Brain pericyte (primary cell): Measurements from ENCODE around the gene SULT1C4.

ENCODE experiments used
- DNase-seq: peaks from one replicate; pipeline ENCODE4 v3.0.0-alpha.2; 2012; ENCODE audit warnings: low read depth, low spot score

The SULT1C4 gene

DNA sequence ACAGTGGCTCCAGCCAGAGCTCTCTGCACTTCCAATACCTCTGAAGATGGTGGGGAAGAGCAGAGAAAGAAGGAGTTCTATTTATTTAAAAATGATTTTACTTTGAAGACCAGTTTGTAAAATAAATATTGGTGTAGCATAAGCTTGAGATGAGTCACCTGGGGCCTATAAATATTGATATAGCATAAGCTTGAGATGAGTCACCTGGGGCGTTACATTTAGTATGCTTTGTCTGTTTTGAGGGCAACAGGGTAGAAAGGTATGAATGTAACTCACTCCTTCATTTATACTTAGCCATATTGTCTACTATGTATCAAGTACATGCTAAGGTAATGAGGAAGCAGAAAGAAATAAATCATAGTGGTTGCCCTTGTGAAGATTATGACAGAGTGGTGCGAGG lies 7.7 kb upstream of the SULT1C4 start:
- DNase-seq = no peak

DNA sequence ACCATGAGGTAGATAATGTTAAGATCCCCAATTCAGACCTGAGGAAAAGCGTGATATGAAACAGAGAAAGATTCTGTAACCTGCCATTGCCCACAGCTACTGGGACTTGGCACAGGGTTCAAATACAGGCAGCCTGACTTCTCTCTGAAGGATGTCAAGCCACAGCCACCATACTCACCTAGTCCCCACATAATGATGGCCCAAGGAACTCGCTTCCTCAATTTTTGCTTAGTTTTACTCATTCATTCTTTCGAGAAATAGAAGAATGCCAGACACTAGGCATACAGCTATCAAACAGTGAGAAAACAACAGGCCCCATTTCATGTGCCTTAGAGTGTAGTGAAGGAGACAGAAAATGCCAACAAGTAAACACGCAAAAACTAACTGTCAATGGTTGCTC lies 980 bp upstream of the SULT1C4 start:
- no peak for DNase-seq

DNA sequence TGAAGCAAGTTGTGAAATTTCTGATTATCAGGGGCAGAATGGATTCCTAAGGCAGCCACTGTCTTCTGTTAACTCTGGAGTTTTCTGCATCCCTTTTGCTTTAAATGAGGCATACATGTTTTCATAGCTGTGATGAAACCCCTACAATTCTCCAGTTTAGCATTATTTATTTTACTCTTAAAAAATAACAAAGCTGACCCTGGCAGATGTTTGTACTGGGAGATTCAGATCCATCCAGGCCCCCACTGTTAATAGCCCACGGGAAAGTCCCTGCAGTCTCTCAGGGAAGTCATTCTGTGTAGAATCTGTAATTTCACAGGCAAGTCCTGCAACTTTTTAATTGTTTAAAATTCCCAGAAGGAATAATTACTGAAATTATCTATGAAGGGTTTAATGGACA lies 353 bp upstream of the SULT1C4 start:
- peak; percentile 82 for DNase-seq

DNA sequence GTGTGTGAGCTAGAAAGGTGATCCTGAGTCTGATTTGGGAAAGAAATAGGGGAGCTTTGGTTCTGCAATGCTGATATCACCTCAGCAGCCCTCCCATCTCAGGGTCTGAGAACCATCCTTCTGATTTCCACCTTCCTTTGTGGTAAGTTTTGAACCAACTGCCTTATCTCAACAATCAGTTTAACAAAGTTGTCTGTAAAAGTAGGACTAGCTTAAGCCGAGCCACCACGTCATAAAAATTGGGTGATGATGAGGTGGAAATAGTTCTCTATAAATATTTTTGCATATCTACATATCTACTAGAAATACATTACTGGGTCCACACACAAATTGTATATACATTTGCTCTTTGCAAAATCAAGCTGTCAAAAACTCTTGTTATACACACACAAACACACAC lies 1.1 kb downstream of the SULT1C4 start:
- no peak for DNase-seq

DNA sequence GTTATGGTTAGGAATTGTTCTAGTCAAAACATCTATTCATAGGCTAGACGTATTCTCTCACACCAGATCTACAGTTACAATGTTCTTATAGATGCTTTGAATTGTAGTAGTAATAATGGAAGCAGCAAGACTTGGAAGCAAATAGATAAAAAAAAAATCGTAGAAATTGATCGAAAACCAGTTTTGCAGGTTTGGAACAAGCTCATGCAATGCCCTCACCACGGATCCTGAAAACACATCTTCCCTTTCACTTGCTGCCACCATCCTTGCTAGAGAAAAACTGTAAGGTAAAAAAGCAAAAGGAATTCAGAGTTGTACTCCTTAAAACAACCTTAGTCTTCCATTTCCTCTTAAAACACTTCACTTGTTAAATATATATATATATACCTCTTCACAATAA lies 4.4 kb downstream of the SULT1C4 start:
- no peak for DNase-seq

DNA sequence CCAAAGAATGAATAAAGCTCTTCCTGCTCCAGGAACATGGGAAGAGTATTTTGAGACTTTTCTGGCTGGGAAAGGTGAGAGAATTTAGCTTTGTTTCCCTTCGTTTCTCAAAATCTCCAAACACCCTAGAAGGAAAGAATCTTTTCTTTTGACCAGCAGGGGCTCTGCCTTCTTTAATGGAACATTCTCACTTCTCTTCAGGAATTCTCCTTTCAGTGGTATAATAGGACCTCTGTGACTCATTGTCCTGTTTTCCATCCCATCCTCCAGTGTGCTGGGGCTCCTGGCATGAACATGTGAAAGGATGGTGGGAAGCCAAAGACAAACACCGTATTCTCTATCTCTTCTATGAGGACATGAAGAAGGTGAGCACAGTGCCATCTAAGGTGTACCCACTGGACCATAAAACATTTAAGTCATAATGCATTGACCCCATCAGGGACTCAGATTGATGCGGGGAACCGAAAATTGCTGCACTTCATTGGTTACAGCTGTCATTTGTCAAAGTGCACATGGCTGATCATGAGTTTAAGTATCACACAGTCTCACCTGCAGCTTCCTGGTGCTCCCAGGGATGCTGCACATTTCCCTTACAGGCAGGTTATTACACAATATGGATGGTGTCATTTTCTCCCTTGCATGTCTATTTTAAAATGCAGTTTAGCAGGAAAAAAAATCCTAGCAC lies 5.5 kb downstream of the SULT1C4 start:
- DNase-seq = no peak

DNA sequence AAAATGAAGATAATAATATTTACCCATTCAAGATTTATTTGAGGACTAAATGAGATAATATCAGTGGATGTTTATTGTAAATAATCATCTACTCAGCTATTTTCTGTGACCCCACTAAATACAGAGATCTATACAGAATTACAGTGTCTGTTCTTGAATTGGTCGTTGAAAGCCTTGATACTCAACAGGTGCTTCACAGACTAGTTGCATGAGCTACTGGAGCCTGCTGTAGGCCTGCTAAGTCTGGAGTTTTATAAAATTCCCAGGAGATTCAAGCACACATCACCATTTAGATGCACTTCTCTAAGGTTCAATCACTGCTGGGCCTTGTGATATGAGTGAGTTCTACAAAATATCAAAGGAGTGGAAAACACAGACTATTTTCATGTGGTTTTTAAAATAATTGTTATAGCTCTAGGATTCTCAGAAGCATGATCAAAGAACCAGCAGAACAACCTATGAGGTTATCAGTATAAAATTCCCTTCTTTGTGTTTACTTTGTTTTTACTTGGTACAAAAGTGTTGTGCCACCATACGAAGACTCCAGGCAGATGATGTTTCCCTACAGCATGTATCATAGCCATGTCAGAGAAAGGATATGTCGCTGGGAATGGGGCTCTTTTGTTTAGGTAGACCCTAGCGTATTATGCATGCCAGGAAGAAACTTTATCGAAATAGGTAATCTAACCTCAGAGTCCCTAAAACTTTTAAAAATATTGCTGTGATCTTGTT lies 7.1 kb downstream of the SULT1C4 start:
- DNase-seq = no peak

DNA sequence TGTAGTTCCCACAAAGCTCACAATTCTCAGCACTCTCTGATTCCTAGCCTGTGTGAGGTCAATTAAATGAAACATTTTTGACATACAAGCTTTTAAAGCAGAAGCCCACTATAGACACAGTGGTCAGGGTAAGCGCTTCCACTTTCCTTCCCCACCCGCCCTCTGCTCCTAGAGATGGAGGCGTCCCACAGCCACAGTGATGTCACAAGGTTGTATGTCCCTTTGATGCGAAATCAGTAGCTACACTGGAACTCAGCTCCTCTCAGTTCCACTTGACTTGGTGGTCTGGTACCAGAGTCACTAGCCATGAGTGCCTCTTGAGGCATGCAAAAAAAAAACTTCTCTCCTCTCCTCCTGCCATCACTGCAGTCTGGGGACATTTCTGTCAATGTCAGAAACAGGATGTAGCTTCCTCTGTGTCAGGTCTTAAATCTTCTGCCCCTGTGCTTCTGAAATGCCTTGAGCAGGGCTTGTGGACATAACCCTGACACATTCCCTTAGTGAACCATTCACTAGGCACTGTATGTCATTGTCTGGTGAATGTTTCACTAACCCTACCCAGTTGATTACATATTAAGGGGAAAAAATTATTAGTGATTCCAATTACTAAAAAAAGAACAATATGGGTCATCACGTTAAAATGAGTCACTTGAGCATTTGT lies 7.8 kb downstream of the SULT1C4 start:
- no peak for DNase-seq

DNA sequence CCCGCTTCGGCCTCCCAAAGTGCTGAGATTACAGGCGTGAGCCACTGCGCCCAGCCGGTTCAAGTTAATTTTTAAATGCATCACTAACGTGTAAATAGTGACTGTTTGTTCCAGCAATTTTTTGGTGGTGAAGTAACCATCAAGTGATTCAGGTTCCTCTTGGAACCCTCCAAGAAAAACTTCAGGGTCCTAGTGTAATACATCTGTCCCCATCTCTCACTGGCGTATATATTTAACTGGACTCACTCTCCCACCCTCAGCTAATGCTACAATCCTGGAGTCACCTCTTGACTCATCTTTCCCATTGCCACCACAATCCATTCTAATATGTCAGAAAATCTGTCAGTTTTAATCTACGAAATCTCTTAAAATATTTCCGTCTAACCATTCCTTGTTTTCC lies 10.3 kb downstream of the SULT1C4 start:
- DNase-seq = no peak

DNA sequence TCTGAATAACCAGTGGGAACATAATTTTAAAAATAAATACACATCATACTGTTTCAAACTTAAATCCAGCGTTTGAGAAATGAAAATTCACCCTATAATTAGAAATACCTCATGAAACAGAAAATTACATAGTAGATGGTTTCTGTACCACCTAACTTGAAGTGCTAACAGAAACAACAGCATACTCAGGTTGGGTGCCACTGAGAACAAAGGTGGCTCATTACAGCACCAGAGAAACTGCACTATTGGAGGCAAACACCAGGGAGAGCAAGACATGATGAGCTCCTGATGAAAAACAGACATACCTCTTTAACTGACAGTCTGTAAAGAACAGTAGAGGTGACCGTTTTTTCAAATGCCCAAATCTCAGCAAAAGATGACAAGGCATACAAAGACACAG lies 12.6 kb downstream of the SULT1C4 start:
- DNase-seq = no peak

DNA sequence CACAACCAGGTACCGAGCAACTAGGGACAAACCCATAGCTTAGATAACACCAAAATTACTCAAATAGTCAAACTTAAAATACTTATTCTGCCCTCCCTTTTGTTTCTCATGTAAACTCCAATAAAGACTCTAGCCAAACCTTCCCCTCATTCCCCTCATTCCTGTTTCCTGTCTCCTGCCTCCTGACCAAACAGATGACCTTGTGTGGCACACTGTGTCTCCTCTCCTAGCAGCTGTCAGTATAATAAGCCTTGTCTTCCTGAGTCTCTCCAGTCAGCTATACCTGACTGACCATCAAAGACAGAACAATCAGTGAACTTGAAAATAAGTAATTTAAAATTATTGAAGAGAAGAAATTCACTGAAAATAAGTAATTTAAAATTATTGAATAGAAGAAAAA lies 14.3 kb downstream of the SULT1C4 start:
- no peak for DNase-seq

DNA sequence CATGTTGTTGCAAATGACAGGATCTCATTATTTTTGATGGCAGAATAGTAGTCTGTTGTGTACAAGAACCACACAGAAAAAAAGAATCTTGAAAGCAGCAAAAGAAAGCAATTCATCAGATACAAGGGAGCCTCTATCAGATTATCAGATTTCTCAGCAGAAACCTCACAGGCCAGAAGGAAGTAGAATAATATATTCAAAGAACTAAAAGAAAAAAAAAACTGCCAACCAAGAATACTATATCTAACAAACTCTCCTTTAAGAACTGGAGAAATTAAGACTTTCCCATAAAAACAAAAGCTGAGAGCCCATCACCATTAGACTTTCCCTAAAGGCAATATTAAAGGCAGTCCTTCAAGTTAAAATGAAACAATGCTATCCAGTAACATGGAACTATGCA lies 15.4 kb downstream of the SULT1C4 start:
- no peak for DNase-seq

DNA sequence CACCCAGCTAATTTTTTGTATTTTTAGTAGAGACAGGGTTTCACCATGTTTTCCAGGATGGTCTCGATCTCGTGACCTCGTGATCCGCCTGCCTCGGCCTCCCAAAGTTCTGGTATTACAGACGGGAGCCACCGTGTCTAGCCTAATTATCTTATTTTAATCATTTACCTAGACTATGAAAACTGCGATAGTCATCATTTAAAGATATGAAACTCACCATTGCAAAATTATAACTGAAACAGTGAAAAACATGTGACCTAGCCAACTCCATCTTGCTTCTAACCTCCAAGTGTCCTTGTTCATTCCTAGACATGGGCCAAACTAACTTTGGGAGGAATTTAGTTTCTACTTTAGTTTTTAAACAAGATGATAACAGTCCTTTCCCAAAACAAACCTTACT lies 17.4 kb downstream of the SULT1C4 start:
- no peak for DNase-seq

DNA sequence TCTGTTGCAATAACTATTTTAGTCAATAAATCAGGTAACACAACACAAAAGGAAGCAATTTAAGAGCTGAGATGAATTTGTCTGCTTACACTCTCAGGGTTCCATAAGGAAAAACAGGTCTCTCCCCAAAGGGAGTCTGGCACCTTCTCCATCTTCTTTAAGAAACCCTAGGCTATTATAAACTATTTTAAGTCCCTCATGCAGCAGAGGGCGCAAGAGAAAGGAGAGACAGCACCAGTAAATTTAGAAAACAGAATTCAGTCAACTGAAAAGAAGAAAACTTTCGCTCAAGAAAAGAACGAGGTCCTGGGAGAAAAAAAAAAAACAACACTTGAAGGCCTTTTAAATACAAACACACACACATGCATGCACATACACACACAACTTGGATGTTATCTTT lies 19.1 kb downstream of the SULT1C4 start:
- no peak for DNase-seq

DNA sequence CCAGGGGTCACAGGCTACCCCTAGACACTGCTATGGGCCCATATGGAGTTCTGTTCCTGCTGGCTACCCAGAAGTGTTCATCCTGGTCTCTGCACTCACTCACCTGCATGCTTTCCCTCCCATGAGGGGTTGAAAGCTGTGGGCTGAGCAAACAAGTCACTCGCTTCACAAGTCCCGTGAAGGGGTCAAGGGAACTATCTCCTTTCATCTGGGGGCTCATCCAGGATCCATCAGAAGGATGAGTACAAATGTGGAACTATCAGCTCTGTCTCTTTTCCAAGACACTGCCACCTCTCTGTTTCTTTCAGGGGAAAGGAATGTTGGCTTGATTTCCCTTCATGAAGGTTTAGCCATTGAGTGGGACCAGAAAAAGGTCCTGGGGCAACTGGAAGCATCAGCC lies 21.7 kb downstream of the SULT1C4 start:
- no peak for DNase-seq

DNA sequence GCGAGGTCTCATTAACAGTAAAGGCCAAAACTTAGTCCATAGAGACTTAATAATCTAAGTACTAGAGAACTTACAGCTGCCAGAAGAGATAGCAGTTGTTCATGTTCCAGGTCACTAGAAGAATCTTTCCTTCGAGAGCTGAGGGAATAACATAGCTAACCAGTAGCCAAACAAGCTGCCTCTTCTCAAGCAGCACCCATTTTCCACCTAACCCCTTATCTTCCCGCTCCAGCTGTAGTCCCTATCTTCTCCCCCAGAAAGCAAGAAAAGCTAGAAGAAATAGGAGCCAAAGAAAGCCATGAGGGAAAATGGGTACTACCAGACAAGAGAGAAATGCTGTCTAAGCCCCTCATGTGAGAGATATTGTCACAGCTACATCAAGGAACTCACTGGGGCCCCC lies 24.0 kb downstream of the SULT1C4 start:
- DNase-seq = no peak

DNA sequence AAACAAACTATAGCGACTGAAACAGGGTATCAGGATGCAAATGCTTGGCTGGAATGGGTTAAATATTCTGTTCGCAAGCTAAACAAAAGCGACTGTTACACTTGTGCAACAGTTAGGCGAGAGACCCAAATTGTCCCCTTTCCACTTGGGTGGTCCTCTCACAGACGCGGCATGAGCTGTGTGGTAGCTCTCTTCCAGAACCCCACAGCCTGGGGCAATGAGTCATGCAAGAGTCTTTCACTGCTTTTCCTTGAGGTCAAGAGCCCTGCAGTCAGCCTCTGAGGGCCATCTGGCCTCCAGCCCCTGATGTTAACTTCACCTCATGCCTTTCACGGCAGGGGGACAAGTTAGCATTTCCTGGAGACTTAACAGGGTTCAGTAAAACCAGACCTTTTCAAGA lies 25.7 kb downstream of the SULT1C4 start:
- peak; percentile 89 for DNase-seq

DNA sequence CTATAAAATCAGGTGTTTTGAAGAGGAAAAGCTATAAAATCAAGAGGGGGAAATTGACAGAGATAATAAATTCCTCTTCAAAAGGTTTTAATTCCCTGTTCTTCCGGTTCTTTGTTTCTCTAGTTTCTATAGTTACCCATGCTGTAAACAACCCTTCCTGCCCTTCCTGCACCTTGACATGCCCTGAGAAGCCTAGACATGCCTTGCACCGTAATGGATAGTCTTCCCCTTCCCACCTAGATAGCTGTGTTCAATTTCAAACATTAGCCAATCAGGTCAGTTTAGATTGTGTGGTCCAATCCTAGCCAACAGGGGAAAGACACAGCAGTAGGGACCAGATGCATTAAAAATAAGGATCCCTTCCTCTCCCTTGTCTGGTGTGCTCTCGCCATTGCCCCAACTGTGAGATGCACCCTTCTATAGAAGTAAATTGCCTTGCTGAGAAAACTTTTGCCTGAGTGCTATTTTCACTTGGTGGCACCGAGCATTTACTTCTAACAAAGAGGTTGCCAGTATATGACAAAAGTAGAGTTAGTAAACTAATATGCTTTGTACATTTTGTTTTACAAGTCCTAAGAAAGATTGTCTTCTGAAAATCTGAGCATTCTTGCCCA lies 27.1 kb downstream of the SULT1C4 start:
- DNase-seq = no peak

DNA sequence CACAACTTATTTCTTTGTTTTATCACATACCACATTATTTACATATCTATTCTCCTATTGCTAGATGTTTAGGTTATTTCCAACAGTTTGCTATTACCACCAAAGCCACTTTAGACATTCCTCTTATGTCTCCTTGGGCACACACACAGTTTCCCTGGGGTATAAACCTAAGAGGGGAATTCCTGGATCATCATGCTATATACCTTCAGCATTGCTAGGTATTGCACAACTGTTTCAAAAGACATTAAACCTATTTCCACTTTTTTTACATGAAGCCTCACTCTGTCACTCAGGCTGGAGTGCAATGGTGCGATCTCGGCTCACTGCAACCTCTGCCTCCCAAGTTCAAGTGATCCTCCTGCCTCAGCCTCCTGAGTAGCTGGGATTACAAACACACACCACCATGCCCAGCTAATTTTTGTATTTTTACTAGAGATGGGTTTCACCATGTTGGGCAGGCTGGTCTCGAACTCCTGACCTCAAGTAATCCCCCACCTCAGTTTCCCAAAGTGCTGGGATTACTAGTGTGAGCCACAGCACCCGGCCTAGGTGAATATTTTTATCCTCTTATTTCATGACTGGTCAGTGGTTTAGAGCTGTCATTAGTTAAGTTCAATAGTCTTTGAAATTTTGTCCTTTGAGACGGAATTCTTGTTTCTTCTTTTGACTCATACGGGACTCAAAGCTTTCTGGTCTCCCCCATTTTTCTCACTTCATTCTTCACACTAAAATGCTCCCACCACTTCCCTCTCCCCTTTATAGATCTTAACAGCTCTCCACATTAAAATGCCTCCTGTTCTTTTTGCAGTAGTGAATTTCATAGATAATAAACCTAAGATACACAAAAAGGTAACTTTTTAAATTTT lies 30.3 kb downstream of the SULT1C4 start:
- no peak for DNase-seq

DNA sequence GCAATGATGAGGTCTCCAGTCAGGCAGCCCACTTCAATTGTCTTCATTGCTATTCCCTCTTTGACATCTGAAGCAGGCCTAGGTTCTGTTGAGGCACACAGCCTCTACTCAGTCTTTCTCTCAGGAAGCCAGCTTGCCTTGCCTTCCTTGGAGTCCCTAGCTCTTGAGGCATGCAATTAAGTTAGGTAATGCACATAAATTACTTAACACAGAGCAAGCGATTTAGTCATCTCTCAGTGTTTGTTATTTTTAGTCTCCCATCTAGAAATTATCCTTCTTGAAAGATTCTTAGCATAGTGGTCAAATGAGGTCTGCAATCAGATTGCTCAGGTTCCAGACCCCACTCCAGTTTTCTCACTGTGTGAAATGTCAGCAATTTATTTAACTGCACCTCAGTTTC lies 32.0 kb downstream of the SULT1C4 start:
- no peak for DNase-seq

DNA sequence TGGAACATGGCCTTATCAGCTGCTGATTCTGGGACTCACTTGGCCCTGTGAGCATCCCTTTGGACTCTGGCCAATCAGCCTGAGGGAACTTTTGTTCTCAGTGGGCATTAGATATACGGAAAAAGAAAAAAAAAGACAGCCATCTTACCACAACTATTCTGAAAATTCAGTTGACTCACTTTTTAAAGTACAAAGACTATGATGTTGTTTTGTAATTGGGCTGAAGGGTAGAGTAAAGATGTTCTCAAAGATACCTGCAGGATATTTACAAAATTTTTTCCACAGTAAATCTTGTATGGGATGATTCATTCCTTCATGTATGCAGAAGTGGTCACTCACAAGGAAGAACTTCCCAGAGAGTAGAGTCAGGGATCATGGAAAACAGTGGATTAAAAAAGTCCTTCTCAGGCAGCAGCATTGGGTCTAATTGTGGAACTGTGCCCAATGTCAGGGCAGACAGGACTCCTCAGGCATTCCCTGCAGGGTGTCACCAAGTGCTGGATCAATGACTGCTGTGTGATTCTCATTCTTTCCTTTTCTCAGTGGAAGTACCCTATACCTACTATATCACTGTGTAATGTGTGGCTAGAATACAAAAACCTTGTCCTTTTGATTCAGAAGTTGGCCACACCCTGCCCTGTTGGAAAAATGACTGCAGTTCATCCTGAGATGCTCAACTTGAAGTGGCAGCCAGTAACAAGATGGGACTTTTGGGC lies 35.4 kb downstream of the SULT1C4 start:
- no peak for DNase-seq
